Breast epithelium (tissue), 3 donors: ENCODE measurements around the gene CHST2.

Source experiments
- POLR2A ChIP-seq: fragments of 450-650 bp; IDR thresholded peaks from one replicate; pipeline ENCODE4 v1.6.1; 2016; ENCODE audit warnings: antibody characterized with exemption, mild to moderate bottlenecking, moderate library complexity
- POLR2AphosphoS5 ChIP-seq, 3 donors: sonication (generic); formaldehyde crosslinking; IDR thresholded peaks; one replicate each; pipeline ENCODE4 v1.6.1; 2017; ENCODE audit warnings: antibody characterized with exemption in 3 of 3
- TF ChIP-seq, protein P1 (sequence below), 3 donors: fragments of 450-650 bp; IDR thresholded peaks; one replicate each; pipeline ENCODE4 v1.5.1; 2016 to 2017; ENCODE audit warnings: antibody characterized with exemption in 3 of 3, mild to moderate bottlenecking in 3 of 3, moderate library complexity in 3 of 3

DNA sequence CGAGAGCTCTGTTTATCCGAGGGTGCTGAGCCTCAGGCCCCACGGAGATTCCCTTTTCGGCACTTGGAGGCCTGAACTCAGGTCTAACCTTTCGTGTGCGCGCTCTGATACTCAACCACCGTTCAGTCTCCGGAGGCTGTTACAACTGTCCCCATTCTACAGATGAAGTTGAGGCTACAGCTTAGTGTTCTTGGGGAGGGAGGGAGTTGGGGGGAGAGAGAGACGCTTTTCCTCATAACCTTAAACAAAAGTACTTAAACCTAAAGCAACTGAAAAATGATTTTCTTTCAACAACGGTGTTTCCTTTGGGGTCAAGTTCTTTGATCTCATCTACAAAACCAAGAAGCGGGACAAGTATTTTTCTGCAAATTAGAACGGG, 952 bp upstream of the CHST2 start:
- TF ChIP-seq, protein P1, sequence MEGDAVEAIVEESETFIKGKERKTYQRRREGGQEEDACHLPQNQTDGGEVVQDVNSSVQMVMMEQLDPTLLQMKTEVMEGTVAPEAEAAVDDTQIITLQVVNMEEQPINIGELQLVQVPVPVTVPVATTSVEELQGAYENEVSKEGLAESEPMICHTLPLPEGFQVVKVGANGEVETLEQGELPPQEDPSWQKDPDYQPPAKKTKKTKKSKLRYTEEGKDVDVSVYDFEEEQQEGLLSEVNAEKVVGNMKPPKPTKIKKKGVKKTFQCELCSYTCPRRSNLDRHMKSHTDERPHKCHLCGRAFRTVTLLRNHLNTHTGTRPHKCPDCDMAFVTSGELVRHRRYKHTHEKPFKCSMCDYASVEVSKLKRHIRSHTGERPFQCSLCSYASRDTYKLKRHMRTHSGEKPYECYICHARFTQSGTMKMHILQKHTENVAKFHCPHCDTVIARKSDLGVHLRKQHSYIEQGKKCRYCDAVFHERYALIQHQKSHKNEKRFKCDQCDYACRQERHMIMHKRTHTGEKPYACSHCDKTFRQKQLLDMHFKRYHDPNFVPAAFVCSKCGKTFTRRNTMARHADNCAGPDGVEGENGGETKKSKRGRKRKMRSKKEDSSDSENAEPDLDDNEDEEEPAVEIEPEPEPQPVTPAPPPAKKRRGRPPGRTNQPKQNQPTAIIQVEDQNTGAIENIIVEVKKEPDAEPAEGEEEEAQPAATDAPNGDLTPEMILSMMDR (IDR thresholded peaks at IDR 0.05): no peak
- TF ChIP-seq POLR2A: no peak
- TF ChIP-seq POLR2AphosphoS5 (IDR thresholded peaks at IDR 0.05): no peak
